Measurements from ENCODE around the gene GPR25.

GPR25 gene

GRCh38 chr1:200873671-200874397, 1.1 kb downstream of the GPR25 start:
- no peak for DNase-seq

- no peak for DNase-seq
These were observed 1.9 kb downstream of the GPR25 start for GRCh38 chr1:200874694-200875093.

- DNase-seq, result no peak
These were observed 2.6 kb downstream of the GPR25 start for GRCh38 chr1:200875416-200875815.

GRCh38 chr1:200877010-200877409, 4.2 kb downstream of the GPR25 start:
- DNase-seq, result no peak

DNA sequence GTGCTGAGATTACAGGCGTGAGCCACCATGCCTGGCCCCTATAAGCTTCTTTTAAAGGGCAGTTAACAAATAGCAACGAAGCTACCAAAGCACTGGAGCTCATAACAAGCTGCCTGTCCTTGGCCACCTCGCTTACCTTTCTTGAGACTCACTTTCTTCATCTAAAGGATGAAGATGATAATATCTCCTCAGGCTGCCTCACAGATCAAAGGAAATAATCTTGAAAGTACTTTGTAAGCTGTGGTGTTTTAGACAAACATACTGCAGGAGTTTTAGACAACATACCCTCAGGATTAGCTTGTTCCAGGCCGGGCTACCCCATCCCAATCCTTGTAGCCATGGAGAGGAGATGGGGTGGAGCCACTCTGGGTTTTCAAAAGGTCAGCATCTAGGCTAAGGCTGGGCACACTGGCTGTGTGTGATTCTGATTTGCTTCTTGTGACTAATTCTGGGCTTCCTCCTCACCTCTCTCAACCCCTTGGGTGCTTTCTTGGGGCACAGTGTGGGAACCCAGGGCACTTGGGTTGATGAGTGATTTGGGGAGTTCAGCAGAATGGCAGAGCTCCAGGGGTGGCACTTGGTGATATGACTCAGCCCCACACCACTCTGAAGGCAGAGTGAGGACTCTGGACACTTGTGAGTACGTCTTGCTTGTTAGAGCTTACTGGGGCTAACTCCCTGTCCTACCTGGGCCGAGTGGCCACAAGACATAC, 5.2 kb downstream of the GPR25 start:
- DNase-seq, result no peak

DNA sequence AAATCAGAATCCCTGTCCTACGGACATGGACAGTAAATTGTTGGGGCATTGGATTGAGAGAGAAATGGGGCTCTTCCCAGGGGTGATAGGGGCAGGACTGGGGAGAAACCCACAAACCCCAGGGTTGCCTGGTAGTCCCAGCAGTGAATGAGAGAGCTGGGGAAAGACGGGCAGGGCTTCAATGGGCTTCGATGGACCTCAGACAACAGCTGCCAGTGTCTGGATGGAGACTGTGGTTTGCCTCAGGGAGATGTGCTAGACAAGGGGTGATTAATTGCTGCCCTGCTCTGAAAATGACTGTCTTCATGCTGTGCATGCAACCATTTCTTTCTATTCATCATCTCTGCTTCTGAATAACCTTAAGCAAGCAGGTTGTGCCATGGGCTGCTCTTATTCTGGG, 7.4 kb downstream of the GPR25 start:
- DNase-seq, result no peak

- DNase-seq, result no peak
These were observed 10.3 kb downstream of the GPR25 start for GRCh38 chr1:200883118-200883517.

GRCh38 chr1:200885623-200886402, 13.0 kb downstream of the GPR25 start:
- no peak for DNase-seq

- DNase-seq, result no peak
These were observed 13.8 kb downstream of the GPR25 start for GRCh38 chr1:200886594-200886993.

- DNase-seq, result no peak
These were observed 14.3 kb downstream of the GPR25 start for GRCh38 chr1:200887036-200887435.

GRCh38 chr1:200887772-200888348, 15.1 kb downstream of the GPR25 start:
- no peak for DNase-seq

GRCh38 chr1:200888349-200888838, 15.6 kb downstream of the GPR25 start:
- DNase-seq, result no peak

DNA sequence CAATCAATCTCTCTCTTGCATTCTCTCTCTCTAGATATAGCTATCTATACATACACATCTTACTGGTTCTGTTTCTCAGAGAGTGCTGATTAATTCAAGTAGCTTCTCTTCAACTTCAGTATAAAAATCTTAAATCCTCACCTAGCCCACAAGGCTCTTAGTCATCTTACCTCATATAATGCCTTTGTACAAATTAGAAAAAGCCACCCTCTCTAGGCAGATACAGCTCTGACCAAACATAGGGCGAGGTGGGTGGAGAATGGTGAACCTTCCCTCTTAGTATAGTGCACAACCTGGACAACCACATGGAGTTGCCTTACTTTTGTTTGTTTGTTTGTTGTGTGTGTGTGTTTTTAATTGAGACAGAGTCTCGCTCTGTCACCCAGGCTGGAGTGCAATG, 16.8 kb downstream of the GPR25 start:
- no peak for DNase-seq

DNA sequence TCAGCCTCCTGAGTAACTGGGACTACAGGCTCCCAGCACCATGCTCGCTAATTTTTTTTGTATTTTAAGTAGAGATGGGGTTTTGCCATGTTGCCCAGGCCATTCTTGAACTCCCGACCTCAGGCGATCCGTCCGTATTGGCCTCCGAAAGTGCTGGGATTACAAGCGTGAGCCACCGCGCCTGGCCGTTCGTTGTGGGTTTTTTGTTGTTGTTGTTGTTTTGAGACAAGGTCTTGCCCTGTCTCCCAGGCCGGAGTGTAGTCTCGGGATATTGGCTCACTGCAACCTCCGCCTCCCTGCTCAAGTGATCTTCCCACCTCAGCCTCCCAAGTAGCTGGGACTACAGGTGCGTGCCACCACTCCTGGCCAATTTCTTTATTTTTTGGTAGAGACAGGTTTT, 17.2 kb downstream of the GPR25 start:
- no peak for DNase-seq

DNA sequence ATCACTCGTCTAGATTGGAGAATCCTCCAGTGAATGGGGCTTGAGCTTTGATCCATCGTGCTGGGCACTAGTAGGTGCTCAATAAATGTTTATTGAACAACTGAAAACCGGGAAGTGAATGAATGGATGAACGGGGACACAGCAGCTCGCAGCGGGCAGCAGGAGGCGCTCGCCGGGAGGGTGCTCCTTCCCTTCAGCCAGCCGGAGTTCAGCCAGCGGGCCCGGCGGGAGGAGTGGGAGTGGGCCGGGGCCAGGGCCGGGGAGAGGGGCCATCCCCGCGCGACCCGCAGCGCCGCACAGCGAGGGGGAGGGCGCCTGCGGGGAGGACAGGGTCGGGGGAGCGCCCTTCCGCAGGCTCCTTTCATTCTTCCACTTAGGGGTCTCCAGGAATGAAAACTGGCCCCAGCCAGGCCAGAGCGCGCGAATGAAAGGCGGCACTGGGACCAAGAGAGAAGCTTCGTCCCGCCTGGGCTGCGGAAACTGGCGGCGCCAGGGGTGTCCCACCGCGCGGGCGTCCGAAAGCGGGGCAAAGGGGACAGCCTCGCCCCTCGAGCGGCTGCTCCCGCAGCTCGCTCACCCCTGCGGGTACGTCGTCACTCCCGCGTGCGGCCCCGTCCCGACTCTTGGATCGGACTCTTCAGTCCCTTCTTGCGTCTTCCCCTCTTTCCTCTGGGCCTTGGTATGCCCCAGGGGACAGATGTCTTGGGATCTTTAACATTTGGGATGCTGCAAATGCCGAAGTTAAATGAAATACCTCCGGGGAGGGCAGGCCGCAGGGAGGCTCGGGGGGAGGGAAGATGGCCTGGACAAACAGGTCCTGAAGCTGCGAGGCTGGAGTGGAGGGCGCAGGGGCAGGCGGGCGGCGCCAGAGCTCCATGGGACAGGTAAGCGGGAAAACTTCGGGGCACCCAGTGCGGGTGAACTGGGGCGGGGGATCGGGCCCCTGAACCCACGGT, 18.3 kb downstream of the GPR25 start:
- DNase-seq, result no peak

GRCh38 chr1:200891774-200892157, 19.0 kb downstream of the GPR25 start:
- no peak for DNase-seq

GRCh38 chr1:200892546-200892945, 19.8 kb downstream of the GPR25 start:
- DNase-seq, result no peak

DNA sequence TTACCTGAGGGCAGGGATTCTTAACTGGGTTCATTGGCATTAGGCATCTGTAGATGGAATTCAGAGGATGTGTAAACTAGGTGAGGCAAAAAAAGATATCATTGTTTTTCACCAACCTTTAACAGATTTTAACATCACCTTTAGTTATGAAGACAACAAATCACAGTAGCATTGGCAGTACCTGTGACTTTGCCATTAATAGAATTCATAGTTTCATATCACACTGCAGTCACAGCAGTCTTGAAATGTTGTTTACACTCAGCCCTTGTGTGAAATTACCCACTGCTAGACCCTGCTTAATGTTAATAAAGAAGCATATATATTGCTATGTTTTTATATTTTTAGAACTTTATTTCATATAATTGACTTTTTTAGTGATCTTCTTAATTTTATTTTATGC, 20.2 kb downstream of the GPR25 start:
- DNase-seq, result no peak

GRCh38 chr1:200893411-200893901, 20.7 kb downstream of the GPR25 start:
- no peak for DNase-seq

- no peak for DNase-seq
These were observed 22.1 kb downstream of the GPR25 start, which contains the start of gene INAVA for GRCh38 chr1:200894712-200895442. Gene INAVA (plus strand): TSS chr1:200894900. CDS start chr1:200898401, 3,501 bp downstream.

- DNase-seq, result no peak
These were observed 22.6 kb downstream of the GPR25 start for GRCh38 chr1:200895443-200895789.
